Measurements from ENCODE around the gene CEP104. TPM values are rescaled to one million over a fixed set of nuclear protein-coding genes. Genes with fewer than 3 reads are reported as not detected.

CEP104 gene
- total and polyA plus RNA-seq, 8 donors: 7.0 to 128 (median 28.7) TPM

DNA sequence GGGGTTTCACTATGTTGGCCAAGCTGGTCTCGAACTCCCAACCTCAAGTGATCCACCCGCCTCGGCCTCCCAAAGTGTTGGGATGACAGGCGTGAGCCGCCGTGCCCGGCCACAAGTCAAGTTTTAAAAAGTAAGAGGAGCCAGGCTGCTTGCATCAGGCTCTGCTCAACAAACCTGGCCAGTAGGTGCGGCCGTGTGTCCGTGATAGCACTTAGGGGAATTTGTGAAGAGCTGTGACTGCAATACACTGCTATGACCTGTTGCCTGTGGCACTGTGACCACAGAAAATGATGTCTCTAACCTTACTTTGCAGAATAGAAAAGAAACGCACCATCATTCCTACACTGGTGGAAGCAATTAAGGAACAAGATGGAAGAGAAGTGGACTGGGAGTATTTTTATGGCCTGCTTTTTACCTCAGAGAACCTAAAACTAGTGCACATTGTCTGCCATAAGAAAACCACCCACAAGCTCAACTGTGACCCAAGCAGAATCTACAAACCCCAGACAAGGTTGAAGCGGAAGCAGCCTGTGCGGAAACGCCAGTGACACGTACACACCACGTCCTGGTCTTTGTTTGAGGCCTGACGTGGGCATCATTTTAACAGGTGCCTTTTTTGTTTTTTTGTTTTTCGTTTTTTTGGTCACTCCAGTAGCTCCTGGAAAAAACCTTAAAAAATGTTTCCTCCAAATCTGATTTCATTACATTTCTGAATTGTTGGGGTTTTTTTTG lies 26.3 kb upstream of the CEP104 start:
- Histone ChIP-seq H3K9me3 (peaks cover 0 to 13% (median 12%) of the 10 kb centered on the region in 4 donors), H3K36me3 (peaks cover 22 to 98% (median 88%) of the 10 kb centered on the region in 4 donors), H3K4me3 (no peak overlapping the region), H3K27ac (no peak overlapping the region), H3K27me3 (no peaks in the 10 kb centered on the region), H3K4me1 (no peaks in the 10 kb centered on the region)
- TF ChIP-seq POLR2A (IDR thresholded peaks at IDR 0.05) (no peak), EP300 (IDR thresholded peaks at IDR 0.05) (no peak), POLR2AphosphoS5 (IDR thresholded peaks at IDR 0.05) (no peak)
- TF ChIP-seq, protein P1, sequence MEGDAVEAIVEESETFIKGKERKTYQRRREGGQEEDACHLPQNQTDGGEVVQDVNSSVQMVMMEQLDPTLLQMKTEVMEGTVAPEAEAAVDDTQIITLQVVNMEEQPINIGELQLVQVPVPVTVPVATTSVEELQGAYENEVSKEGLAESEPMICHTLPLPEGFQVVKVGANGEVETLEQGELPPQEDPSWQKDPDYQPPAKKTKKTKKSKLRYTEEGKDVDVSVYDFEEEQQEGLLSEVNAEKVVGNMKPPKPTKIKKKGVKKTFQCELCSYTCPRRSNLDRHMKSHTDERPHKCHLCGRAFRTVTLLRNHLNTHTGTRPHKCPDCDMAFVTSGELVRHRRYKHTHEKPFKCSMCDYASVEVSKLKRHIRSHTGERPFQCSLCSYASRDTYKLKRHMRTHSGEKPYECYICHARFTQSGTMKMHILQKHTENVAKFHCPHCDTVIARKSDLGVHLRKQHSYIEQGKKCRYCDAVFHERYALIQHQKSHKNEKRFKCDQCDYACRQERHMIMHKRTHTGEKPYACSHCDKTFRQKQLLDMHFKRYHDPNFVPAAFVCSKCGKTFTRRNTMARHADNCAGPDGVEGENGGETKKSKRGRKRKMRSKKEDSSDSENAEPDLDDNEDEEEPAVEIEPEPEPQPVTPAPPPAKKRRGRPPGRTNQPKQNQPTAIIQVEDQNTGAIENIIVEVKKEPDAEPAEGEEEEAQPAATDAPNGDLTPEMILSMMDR (IDR thresholded peaks at IDR 0.05): no peak
- no peak for DNase-seq
- 95 to 97% (median 96%) methylated on average over 18 of the region's 18 CpGs for WGBS, 5 donors
- intact Hi-C loops (cut with DNase I; ENCODE audit: low total_unique reads): no loop called here

DNA sequence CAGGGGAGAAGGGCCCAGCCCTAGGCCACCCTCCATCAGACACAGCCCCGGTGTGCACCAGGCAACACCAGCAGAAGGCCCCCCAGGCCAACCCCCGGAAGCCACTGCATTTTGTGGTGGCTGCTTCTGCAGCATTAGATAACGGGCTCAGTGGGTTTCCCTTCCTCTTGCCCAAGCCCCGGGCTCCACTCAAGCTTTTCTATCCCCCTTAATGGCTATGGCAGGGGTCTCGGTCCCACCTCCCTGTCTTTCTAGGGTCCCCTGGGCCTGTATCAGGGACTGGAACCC lies 24.1 kb upstream of the CEP104 start:
- Histone ChIP-seq H3K4me1 (no peaks in the 10 kb centered on the region), H3K27ac (no peak overlapping the region), H3K9me3 (peaks cover 0 to 17% (median 14%) of the 10 kb centered on the region in 4 donors), H3K4me3 (no peak overlapping the region), H3K36me3 (peaks cover 20 to 98% (median 85%) of the 10 kb centered on the region in 4 donors), H3K27me3 (no peaks in the 10 kb centered on the region)
- no peak for DNase-seq
- no peak for TF ChIP-seq POLR2AphosphoS5 (IDR thresholded peaks at IDR 0.05)
- TF ChIP-seq, protein P1 (IDR thresholded peaks at IDR 0.05): no peak
- no peak for TF ChIP-seq POLR2A (IDR thresholded peaks at IDR 0.05)
- no peak for TF ChIP-seq EP300 (IDR thresholded peaks at IDR 0.05)
- 84 to 88% (median 86%) methylated on average over 5 of the region's 5 CpGs for WGBS, 5 donors
- intact Hi-C loops (cut with DNase I; ENCODE audit: low total_unique reads): no loop called here

DNA sequence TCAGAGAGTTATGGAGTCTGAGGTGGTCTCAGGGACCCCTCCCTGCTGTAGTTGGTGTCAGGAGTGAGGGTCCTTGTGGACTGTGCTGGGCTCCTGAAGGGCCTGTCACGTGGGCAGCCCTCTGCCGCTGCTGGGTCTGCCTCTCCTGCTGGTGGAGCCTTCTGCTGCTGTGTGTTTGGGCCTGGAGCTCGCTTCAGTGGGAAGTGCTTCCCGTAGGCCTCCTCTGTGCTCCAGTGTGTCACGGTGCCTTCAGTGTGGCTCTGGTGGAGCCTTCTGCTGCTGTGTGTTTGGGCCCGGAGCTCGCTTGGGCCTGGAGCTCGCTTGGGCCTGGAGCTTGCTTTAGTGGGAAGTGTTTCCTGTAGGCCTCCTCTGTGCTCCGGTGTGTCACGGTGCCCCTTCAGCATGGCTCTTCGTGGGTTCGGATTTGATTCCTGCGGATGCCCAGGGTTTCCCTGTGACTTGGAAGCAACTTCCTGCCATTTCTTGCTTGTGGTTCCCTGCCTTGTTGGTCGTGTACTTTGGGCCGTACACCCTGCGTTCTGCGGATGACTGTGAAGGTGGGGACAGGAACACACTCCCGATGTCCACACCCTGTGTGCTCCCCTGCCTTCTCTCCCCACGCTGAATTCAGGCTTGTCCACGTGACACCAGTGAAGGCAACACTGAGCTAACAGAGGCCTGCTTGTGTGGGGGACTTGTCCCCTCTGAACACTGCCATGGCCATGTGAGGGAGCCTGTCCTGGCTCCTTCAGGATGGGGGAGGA lies 23.6 kb upstream of the CEP104 start:
- Histone ChIP-seq H3K27me3 (no peaks in the 10 kb centered on the region), H3K9me3 (peaks cover 0 to 17% (median 14%) of the 10 kb centered on the region in 4 donors), H3K4me3 (no peak overlapping the region), H3K27ac (no peak overlapping the region), H3K36me3 (peaks cover 20 to 98% (median 85%) of the 10 kb centered on the region in 4 donors), H3K4me1 (no peaks in the 10 kb centered on the region)
- no peak for DNase-seq
- WGBS, 5 donors: 90 to 94% (median 93%) methylated on average over 9 to 20 of the region's 20 CpGs
- intact Hi-C loops (cut with DNase I; ENCODE audit: low total_unique reads): no loop called here
- TF ChIP-seq EP300 (IDR thresholded peaks at IDR 0.05) (no peak), POLR2A (IDR thresholded peaks at IDR 0.05) (no peak)

DNA sequence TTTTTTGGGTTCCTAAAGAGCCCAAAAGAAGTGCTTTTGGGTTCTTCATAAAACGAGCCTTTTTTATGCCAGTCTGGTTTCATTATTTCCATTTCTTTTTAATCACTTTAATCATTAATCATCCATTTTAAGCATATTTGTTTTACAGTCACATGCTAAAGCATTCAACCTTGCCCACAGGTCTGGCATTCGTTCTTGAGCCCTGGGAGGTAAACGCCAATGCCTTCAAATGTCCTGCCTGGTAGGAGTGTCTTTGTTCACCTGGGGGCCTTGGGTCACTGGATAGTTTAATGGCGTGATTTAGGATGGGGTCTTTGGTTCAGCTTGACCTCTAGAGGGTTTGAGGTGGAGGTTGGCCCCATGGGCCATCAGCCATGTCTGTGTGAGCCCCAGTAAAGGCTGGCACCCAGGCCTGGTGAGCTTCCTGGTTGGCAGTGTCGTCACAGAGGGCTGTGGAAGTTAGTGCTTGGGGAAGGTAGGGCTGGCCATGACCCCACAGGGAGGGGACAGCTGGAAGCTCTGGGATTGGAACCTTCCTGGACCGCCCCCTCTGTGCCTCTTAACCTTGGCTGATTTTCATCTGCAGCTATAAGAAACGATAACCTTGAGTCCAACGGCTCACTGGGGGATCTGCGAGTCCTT lies 22.9 kb upstream of the CEP104 start:
- TF ChIP-seq, protein P1 (IDR thresholded peaks at IDR 0.05): no peak
- TF ChIP-seq POLR2A (IDR thresholded peaks at IDR 0.05): no peak
- TF ChIP-seq POLR2AphosphoS5 (IDR thresholded peaks at IDR 0.05): no peak
- TF ChIP-seq EP300 (IDR thresholded peaks at IDR 0.05): no peak
- DNase-seq: no peak
- no peak overlapping the region for H3K27ac ChIP-seq
- peaks cover 0 to 17% (median 14%) of the 10 kb centered on the region in 4 donors for H3K9me3 ChIP-seq
- H3K27me3 ChIP-seq: no peaks in the 10 kb centered on the region
- H3K36me3 ChIP-seq: peaks cover 21 to 98% (median 86%) of the 10 kb centered on the region in 4 donors
- 65 to 74% (median 69%) methylated on average over 5 to 9 of the region's 9 CpGs for WGBS, 5 donors
- intact Hi-C loops (cut with DNase I; ENCODE audit: low total_unique reads): no loop called here
- no peak overlapping the region for H3K4me3 ChIP-seq
- no peaks in the 10 kb centered on the region for H3K4me1 ChIP-seq

Measured in stomach (tissue), 9 donors.